ENCODE measurements around the gene ITFG1.
A peak's percentile ranks its signal among the peaks of the same experiment; 100 is the strongest.

Gene ITFG1

DNA sequence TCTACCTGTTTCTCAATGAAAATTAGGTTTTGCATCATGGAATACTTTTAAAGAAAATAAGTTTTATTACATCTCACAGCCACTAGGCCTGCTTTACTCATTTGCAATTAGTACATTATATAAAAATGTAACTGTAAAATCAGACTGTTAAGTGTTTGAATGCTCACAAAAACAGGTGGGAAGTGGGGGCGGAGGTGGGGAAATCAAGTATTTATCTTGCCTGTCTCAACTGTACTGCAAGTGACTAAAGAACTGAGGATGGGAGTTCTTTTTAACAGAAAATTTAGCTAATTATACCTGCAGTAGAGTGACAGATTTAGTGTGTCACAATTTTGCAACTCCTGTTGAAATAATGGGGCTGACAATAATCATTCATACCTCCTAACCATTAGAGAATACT is 34.1 kb downstream of the ITFG1 start:
- Mint-ChIP-seq H3K4me1 (peaks cover 1 to 4% of the 10 kb centered on the region in 2 donors), H3K36me3 (peaks cover 50 to 71% of the 10 kb centered on the region in 2 donors), H3K9me3 (peaks cover 0 to 4% of the 10 kb centered on the region in 2 donors), H3K27ac (no peak overlapping the region), H3K4me3 (no peak overlapping the region), H3K27me3 (no peaks in the 10 kb centered on the region)
- no peak for DNase-seq
- ATAC-seq (replicated peaks): no peak

DNA sequence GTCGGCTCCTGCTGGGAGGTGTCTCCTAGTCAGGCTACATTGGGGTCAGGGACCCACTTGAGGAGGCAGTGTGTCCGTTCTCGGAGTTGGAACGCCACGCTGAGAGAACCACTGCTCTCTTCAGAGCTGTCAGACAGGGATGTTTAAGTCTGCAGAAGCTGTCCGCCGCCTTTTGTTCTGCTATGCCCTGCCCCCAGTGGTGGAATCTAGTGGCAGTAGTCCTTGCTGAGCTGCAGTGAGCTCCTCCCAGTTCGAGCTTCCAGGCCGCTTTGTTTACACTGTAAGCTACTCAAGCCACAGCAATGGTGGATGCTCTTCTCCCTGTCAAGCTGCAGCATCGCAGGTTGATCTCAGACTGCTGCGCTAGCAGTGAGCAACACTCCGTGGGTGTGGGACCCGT is 36.0 kb downstream of the ITFG1 start:
- Mint-ChIP-seq H3K9me3 (peaks cover 0 to 4% of the 10 kb centered on the region in 2 donors), H3K27me3 (no peaks in the 10 kb centered on the region), H3K36me3 (peaks cover 62 to 74% of the 10 kb centered on the region in 2 donors), H3K4me1 (no peaks in the 10 kb centered on the region), H3K4me3 (no peak overlapping the region), H3K27ac (no peak overlapping the region)
- DNase-seq (no peak), ATAC-seq (replicated peaks) (no peak)

DNA sequence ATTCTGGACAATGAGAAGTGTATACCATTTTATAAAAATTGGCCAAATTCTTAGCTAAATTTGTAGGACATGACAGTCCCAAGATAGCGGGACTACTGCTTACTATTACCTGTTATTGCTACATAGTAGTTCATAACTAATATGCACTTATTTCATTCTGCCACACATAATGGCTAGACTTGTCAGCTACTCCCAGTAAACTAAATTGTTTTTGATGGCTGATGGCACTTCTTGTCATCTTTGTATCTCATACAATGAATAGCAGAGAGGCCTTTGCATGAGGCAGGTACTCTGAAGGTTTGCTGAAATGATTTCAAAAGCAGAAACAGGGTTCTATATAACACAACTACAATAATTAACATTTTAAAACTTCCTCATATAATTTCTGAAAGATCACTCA is 44.0 kb downstream of the ITFG1 start:
- no peaks in the 10 kb centered on the region for H3K27me3 Mint-ChIP-seq
- peaks cover 3 to 5% of the 10 kb centered on the region in 2 donors for H3K4me1 Mint-ChIP-seq
- H3K9me3 Mint-ChIP-seq: peaks cover 0 to 6% of the 10 kb centered on the region in 2 donors
- no peak overlapping the region for H3K27ac Mint-ChIP-seq
- no peak overlapping the region for H3K4me3 Mint-ChIP-seq
- ATAC-seq (replicated peaks): no peak
- DNase-seq: no peak
- H3K36me3 Mint-ChIP-seq: peaks cover 62 to 74% of the 10 kb centered on the region in 2 donors

DNA sequence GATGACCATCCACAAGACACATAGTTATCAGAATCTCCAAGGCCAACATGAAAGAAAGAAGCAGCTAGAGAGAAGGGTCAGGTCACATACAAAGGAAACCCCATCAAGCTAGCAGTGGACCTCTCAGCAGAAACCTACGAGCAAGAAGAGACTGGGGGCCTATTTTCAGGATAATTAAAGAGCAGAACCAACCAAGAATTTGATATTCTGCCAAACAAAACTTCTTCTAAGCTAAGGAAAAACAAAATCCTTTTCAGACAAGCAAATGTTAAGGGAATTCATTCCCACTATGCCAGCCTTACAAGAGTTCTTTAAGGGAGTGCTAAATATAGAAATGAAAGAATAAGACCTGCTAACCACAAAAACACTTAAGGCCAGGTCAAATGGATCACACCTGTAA is 47.8 kb downstream of the ITFG1 start:
- H3K27me3 Mint-ChIP-seq: no peaks in the 10 kb centered on the region
- H3K4me1 Mint-ChIP-seq: peaks cover 8% of the 10 kb centered on the region in 2 donors
- H3K36me3 Mint-ChIP-seq: peaks cover 62 to 71% of the 10 kb centered on the region in 2 donors
- no peak for DNase-seq
- no peak overlapping the region for H3K4me3 Mint-ChIP-seq
- H3K27ac Mint-ChIP-seq: no peak overlapping the region
- no peak for ATAC-seq (replicated peaks)
- H3K9me3 Mint-ChIP-seq: peaks cover 0 to 7% of the 10 kb centered on the region in 2 donors

DNA sequence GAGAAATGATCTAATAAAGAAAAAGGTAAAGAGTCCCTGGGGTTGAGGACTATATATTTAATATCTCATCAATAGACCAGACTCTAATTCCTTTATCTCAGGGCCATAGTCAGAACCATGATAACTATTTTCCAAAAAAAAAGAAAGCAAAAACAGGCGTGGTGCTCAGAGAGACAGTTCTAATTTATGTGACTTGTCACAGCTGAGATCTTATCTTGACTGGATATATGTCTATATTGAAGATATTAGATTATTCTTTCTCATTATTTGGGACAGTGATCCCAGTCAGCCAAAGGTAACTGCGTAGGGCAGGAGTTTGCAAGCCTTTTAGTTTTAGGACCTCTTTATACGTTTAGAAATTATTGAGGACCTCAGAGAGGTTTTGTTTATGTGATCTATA is 52.4 kb downstream of the ITFG1 start:
- ATAC-seq (replicated peaks) (no peak), DNase-seq (no peak)
- Mint-ChIP-seq H3K27me3 (no peaks in the 10 kb centered on the region), H3K9me3 (peaks cover 0 to 4% of the 10 kb centered on the region in 2 donors), H3K4me1 (peaks cover 8% of the 10 kb centered on the region in 2 donors), H3K36me3 (peaks cover 58% of the 10 kb centered on the region in 2 donors), H3K4me3 (no peak overlapping the region), H3K27ac (no peak overlapping the region)

DNA sequence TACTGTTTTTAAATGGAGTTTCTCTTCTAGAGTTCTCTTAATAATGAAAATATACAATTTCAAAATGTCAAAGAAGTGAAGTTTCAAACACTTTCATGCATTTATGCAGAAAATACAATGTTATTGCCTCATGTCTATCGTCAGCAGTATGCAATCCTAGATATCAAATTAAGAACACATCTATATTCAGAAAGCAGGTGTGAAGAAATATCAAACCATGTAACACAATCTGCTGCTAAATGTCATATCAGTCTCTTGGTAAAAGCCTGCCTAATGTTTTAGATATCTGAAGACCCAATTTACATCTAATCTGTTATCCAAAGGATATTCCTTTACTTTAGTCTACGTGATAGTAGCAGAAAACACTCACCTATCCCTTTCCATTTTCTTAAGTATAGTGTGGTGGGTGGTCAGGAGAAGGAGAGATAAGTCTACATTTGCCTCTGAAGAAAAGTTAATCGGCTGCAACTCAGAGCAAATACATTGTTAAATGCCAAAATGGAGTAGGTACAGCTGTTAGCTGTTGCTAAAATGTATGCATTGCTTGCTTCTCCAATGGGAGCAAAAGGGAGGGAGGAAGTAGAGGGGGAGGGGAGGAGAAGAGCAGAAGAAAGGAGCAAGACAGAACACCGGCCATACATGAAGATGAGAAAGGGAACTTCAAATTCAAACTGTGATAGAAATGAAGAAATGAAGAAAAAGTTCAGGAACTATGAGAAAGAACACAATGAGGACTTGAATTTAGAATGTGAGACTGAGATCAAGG is 64.9 kb downstream of the ITFG1 start:
- peaks cover 22 to 38% of the 10 kb centered on the region in 2 donors for H3K4me1 Mint-ChIP-seq
- ATAC-seq (replicated peaks) (no peak), DNase-seq (no peak)
- no peak overlapping the region for H3K4me3 Mint-ChIP-seq
- peaks cover 30 to 36% of the 10 kb centered on the region in 2 donors for H3K36me3 Mint-ChIP-seq
- H3K9me3 Mint-ChIP-seq: no peaks in the 10 kb centered on the region
- H3K27ac Mint-ChIP-seq: no peak overlapping the region
- H3K27me3 Mint-ChIP-seq: no peaks in the 10 kb centered on the region

DNA sequence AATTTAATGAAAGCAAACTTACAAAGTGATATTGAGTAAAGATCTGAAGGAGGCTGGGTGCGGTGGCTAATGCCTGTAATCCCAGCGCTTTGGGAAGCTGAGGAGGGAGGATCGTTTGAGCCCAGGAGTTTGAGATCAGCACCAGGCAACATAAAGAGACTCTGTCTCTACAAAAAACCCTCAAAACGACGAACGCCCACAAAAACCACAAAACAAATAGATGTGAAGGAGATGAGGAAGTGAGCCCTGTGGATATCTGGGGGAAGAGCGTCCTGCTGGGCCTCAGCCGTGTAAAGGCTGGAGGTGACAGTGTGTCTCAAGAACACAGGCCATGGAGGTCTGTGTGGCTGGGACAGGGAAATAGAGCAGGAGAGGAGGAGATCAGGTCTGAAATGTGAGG is 68.8 kb downstream of the ITFG1 start:
- Mint-ChIP-seq H3K4me1 (peaks cover 18 to 29% of the 10 kb centered on the region in 2 donors), H3K9me3 (no peaks in the 10 kb centered on the region), H3K27me3 (no peaks in the 10 kb centered on the region), H3K27ac (peak overlapping the region; percentile 2), H3K4me3 (no peak overlapping the region), H3K36me3 (peaks cover 35 to 36% of the 10 kb centered on the region in 2 donors)
- peak; percentile 26 for DNase-seq
- peak; percentile 99 for ATAC-seq (replicated peaks)

DNA sequence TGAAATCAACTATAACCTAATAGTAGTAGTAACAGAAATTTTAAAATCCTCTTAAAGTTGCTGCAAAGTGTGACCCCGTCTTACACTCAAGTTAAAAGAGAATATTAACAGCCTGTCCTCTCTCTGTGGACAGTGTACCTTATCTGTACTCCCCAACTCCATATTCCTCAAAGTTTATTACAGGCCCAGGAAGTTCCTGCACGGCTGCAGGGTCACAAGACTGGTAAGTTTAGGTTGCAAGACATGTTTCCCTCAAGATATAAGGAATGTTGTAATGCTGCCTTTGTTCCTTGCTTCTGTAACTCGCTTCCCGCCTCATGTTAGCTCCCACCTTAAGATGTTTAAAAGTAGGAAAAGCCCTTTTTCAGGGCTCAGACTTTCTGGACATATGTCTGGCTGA is 72.2 kb downstream of the ITFG1 start:
- H3K27me3 Mint-ChIP-seq: no peaks in the 10 kb centered on the region
- H3K9me3 Mint-ChIP-seq: no peaks in the 10 kb centered on the region
- no peak overlapping the region for H3K4me3 Mint-ChIP-seq
- H3K4me1 Mint-ChIP-seq: peaks cover 11 to 17% of the 10 kb centered on the region in 2 donors
- H3K27ac Mint-ChIP-seq: no peak overlapping the region
- no peak for ATAC-seq (replicated peaks)
- peaks cover 29 to 37% of the 10 kb centered on the region in 2 donors for H3K36me3 Mint-ChIP-seq
- no peak for DNase-seq

DNA sequence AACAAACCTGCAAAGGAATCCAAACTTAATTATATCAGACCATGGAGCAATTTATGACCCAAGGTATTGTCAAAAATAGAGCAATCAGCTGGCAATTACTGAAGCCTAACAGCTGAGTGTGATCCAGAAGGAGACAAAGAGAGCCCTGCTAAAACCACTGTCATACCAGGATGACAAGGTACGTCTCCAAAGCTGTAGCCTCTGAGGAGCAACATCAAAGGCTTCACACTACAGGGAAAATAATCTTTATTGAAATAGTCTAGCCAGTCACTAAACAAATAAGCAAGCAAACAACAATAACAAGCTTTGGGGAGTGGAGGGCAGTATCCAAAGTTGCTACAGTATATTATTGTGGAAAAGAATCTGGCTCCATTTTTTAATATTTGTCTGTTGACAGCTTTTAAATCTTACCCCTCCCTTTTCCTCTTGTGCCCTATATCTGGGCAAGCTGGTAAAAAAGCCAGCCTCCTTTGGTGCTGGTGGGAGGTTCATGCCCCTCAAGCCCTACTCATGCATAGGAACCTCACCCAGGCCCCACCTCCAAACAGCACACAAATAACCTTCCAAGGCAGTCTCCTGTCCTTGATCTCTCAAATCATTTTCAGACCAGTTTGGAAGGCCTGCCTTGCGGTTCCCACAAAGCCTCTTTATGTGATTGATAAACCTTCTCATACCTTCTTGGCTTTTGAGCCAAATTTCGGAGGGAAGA is 73.7 kb downstream of the ITFG1 start:
- Mint-ChIP-seq H3K27ac (no peak overlapping the region), H3K9me3 (no peaks in the 10 kb centered on the region), H3K4me1 (peaks cover 4 to 5% of the 10 kb centered on the region in 2 donors), H3K4me3 (no peak overlapping the region), H3K36me3 (peaks cover 25 to 44% of the 10 kb centered on the region in 2 donors), H3K27me3 (no peaks in the 10 kb centered on the region)
- DNase-seq: no peak
- ATAC-seq (replicated peaks): no peak

DNA sequence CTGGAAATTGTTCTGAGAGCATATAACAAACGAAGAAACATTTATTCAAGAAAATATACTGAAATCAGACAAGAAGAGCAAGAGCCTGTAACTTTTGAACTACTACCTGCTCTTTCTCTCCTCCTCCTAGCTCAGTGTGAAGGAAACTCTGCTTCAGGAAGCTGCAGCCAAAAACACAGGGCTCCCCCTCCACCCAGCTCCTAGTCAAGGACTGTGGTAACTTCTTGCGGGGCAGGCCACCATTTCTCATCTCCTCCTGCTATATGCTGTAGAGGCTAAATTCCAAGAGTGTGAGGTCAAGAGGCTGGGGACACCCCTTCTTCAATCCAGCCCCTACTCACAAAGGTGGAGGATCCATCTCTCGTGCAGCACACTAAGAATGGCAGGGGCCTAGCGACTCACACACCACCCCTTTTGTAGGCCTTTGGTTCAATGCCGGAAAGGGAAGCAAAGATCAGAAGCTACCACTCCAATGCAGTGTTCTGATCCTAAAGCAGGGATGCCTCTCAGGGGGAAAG is 74.6 kb downstream of the ITFG1 start:
- ATAC-seq (replicated peaks) (no peak), DNase-seq (no peak)
- peaks cover 0 to 2% of the 10 kb centered on the region in 2 donors for H3K4me1 Mint-ChIP-seq
- H3K27ac Mint-ChIP-seq: no peak overlapping the region
- H3K4me3 Mint-ChIP-seq: no peak overlapping the region
- no peaks in the 10 kb centered on the region for H3K27me3 Mint-ChIP-seq
- H3K9me3 Mint-ChIP-seq: no peaks in the 10 kb centered on the region
- peaks cover 26 to 45% of the 10 kb centered on the region in 2 donors for H3K36me3 Mint-ChIP-seq

DNA sequence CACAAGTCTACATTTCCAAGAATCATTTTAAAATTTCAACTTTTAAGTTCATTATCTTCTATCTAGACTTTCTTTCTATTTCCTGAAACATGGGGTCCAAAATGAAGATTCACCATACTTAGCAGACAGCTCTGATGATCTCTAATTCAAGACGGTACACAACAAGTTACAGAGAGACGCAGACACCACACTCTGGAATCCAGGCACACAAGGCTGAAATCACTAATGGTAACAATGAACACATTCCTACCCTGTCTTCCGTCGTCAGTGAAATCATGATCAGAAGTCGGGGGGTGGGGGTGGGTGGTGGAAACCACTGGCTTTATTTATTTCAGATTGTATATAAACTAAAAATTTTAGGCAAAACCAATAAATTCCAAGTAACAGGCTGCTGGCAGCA is 78.5 kb downstream of the ITFG1 start:
- ATAC-seq (replicated peaks): no peak
- Mint-ChIP-seq H3K9me3 (no peaks in the 10 kb centered on the region), H3K4me1 (no peaks in the 10 kb centered on the region), H3K4me3 (no peak overlapping the region), H3K36me3 (peaks cover 31 to 47% of the 10 kb centered on the region in 2 donors), H3K27me3 (no peaks in the 10 kb centered on the region), H3K27ac (no peak overlapping the region)
- DNase-seq: no peak

DNA sequence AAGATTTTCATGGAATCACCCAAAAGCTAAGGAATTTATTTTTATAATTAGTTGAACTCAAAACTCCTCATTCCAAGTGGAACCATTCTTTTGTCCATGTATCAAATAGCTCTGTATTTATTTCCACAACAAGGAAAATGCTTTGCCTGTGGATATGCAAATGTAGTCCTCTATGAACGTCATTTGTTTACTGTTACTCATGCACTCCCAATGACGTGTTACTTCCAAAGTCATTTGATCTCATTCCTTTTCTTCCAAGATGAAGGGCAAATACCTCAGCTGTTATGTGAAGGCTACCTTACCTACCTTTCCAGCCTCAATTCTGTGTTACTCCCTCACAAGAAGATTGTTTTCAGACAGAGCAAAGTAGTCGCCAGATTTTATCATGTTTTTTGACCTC is 83.7 kb downstream of the ITFG1 start:
- Mint-ChIP-seq H3K4me3 (no peak overlapping the region), H3K36me3 (peaks cover 45 to 50% of the 10 kb centered on the region in 2 donors), H3K27ac (no peak overlapping the region), H3K4me1 (no peaks in the 10 kb centered on the region), H3K9me3 (peaks cover 6 to 7% of the 10 kb centered on the region in 2 donors), H3K27me3 (no peaks in the 10 kb centered on the region)
- DNase-seq: no peak
- ATAC-seq (replicated peaks): no peak

DNA sequence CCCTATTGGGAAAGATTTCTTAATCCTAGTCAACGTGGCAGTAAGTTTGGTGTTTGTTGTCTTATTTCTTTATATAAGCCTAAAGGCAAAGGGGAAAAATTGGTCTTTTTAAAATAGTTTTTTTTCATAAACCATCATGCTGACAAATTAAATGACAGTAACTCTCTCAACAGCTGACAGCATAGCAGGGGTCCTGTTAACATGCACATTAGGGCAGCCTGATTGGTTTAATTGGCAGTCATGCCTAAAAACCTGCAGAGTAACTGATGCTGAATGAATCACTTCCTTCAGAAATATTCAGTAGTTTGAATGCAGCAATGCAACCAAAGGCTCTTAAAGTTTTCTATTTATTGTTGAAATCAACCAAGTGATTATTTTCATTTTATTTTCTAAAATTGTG is 85.4 kb downstream of the ITFG1 start:
- ATAC-seq (replicated peaks): no peak

DNA sequence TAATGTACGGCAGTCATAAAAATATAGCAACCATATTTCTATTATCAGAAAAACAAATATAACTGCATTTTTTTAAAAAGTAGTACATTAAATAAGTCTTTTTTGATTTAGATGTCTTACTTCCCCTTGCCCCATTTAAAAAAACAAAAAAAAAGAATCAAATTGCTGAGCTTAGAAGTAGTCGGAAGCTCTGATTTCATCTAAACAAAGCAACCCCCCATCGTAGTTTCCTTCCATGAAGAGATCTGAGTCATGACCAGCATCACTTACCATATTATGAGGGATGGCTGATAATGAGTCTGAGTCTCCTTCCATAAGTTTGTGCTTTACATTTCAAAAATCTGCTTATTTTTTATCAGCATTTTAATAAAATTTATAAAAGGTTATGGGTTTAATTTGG is 86.2 kb downstream of the ITFG1 start:
- Mint-ChIP-seq H3K4me1 (no peaks in the 10 kb centered on the region), H3K27ac (no peak overlapping the region), H3K27me3 (no peaks in the 10 kb centered on the region), H3K4me3 (no peak overlapping the region), H3K9me3 (peaks cover 13% of the 10 kb centered on the region in 2 donors), H3K36me3 (peaks cover 64% of the 10 kb centered on the region in 2 donors)
- no peak for DNase-seq
- no peak for ATAC-seq (replicated peaks)

More for the DNA sequence above, 85.4 kb downstream of the ITFG1 start:
- no peaks in the 10 kb centered on the region for H3K27me3 Mint-ChIP-seq
- H3K27ac Mint-ChIP-seq: no peak overlapping the region
- peaks cover 61 to 64% of the 10 kb centered on the region in 2 donors for H3K36me3 Mint-ChIP-seq
- DNase-seq: no peak
- H3K9me3 Mint-ChIP-seq: peaks cover 10 to 11% of the 10 kb centered on the region in 2 donors
- no peak overlapping the region for H3K4me3 Mint-ChIP-seq
- no peaks in the 10 kb centered on the region for H3K4me1 Mint-ChIP-seq
